CD4-positive, alpha-beta T cell (primary cell): ENCODE data around the gene EP400. TPM values are rescaled to one million over a fixed set of nuclear protein-coding genes. Genes with fewer than 3 reads are reported as not detected.

Source experiments
- ATAC-seq: fragments of 200-7000 bp; cut with Tn5 transposase; one replicate; pipeline ENCODE4 v1.10.0; 2022; ENCODE audit warnings: mild to moderate bottlenecking; ENCODE audit not compliant: poor library complexity
- CTCF ChIA-PET: fragments of 350-600 bp; sonication (Branson Sonifier 250); formaldehyde crosslinking; loops from one replicate; lab custom pipeline; 2021; ENCODE audit warnings: antibody characterized with exemption, inconsistent platforms; lab: Charles Lee
- POLR2A ChIA-PET: fragments of 350-600 bp; sonication (Branson Sonifier 250); formaldehyde crosslinking; loops from one replicate; lab custom pipeline; 2021; ENCODE audit warnings: antibody characterized with exemption, inconsistent platforms; lab: Charles Lee
- DNase-seq, 14 experiments: peaks; one replicate each; pipeline ENCODE4 v3.0.0-alpha.2; 2013 to 2020; ENCODE audit warnings: mixed read lengths in 2 of 14
- H3K27ac ChIP-seq, 2 donors: one replicate each; pipeline versions ENCODE4 v1.5.1 to v1.7.0; 2013; ENCODE audit warnings: low read length in 2 of 2, low read depth in 1 of 2, mild to moderate bottlenecking in 1 of 2
- H3K27me3 ChIP-seq, 2 experiments: 1 replicate in 1 of 2; 2 replicates in 1 of 2; pipeline versions ENCODE4 v1.6.1 to v1.7.0; 2013; ENCODE audit warnings: low read length in 2 of 2, control low read depth in 1 of 2, mild to moderate bottlenecking in 1 of 2, moderate library complexity in 1 of 2; ENCODE audit not compliant: insufficient read depth in 2 of 2, control insufficient read depth in 1 of 2
- H3K36me3 ChIP-seq: one replicate; pipeline ENCODE4 v1.6.1; 2013; ENCODE audit warnings: low read length, control low read depth; ENCODE audit not compliant: insufficient read depth
- H3K4me1 ChIP-seq: one replicate; pipeline ENCODE4 v1.6.1; 2013; ENCODE audit warnings: low read length, control low read depth; ENCODE audit not compliant: insufficient read depth
- H3K4me3 ChIP-seq: one replicate; pipeline ENCODE4 v1.5.1; 2013; ENCODE audit warnings: mild to moderate bottlenecking, low read length, moderate library complexity
- H3K9me3 ChIP-seq, 2 experiments: 1 replicate in 1 of 2; 2 replicates in 1 of 2; pipeline versions ENCODE4 v1.6.1 to v1.7.0; 2013; ENCODE audit warnings: low read length in 2 of 2, mild to moderate bottlenecking in 2 of 2, control low read depth in 1 of 2, moderate library complexity in 1 of 2; ENCODE audit not compliant: control insufficient read depth in 1 of 2, insufficient read depth in 1 of 2
- H3K27ac Mint-ChIP-seq: one replicate; pipeline ENCODE4 v1.8.0; 2020; ENCODE audit warnings: mixed read lengths
- H3K27me3 Mint-ChIP-seq: one replicate; pipeline ENCODE4 v1.8.0; 2021; ENCODE audit warnings: mixed read lengths
- H3K36me3 Mint-ChIP-seq: one replicate; pipeline ENCODE4 v1.8.0; 2021; ENCODE audit warnings: low read depth, mixed read lengths
- H3K4me1 Mint-ChIP-seq: one replicate; pipeline ENCODE4 v1.8.0; 2021; ENCODE audit warnings: low read depth, mixed read lengths
- H3K4me3 Mint-ChIP-seq: one replicate; pipeline ENCODE4 v1.8.0; 2020; ENCODE audit warnings: mild to moderate bottlenecking, mixed read lengths
- H3K9me3 Mint-ChIP-seq: one replicate; pipeline ENCODE4 v1.8.0; 2020; ENCODE audit warnings: mixed read lengths
- intact Hi-C, 2 experiments: fragments of 100-400 bp; cut with DNase I in 1 of 2; cut with micrococcal nuclease in 1 of 2; formaldehyde crosslinking; loops; one replicate each; pipeline versions ENCODE4 v1.15.1 to v1.9.0; 2023 to 2025; cut with DNase I, micrococcal nuclease
- total RNA-seq, 174 experiments: library from RNA in 2 of 174; stranded (reverse) in 2 of 174; gene quantifications; one replicate each; pipeline ENCODE4 v1.2.3 and lab custom pipeline; 2021 to 2026
- TF ChIP-seq, protein P1 (sequence below): fragments of 200-600 bp; IDR thresholded peaks from one replicate; pipeline ENCODE4 v1.8.0; 2022; ENCODE audit warnings: antibody characterized with exemption, mild to moderate bottlenecking

The EP400 gene
- total RNA-seq, 2 experiments from 2014 or later = 56.4 to 56.5 TPM

DNA sequence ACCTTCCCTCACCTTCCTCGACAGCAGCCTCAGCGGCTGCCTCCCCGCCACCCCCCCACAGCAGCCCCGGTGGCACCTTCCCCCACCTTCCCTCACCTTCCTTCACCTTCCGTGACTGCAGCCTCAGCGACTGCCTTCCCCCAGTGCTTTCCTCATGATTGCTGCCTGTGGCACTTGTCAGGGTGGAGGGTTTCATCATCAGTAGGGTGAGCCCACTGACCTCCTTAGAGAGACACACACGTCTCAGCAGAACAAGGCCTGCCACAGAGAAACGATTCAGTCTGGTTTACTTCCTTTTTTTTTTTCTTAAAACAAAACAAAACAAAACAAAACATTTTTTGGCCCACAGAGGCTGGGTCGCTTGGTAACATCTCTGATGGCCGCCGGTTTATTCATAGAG is 75.0 kb downstream of the EP400 start:
- TF ChIP-seq, protein P1, sequence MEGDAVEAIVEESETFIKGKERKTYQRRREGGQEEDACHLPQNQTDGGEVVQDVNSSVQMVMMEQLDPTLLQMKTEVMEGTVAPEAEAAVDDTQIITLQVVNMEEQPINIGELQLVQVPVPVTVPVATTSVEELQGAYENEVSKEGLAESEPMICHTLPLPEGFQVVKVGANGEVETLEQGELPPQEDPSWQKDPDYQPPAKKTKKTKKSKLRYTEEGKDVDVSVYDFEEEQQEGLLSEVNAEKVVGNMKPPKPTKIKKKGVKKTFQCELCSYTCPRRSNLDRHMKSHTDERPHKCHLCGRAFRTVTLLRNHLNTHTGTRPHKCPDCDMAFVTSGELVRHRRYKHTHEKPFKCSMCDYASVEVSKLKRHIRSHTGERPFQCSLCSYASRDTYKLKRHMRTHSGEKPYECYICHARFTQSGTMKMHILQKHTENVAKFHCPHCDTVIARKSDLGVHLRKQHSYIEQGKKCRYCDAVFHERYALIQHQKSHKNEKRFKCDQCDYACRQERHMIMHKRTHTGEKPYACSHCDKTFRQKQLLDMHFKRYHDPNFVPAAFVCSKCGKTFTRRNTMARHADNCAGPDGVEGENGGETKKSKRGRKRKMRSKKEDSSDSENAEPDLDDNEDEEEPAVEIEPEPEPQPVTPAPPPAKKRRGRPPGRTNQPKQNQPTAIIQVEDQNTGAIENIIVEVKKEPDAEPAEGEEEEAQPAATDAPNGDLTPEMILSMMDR = no peak
- no peaks in the 10 kb centered on the region for H3K9me3 Mint-ChIP-seq
- H3K27me3 Mint-ChIP-seq = no peaks in the 10 kb centered on the region
- Histone ChIP-seq H3K4me3 (no peak overlapping the region), H3K27me3 (no peaks in the 10 kb centered on the region), H3K9me3 (peaks cover 0 to 4% of the 10 kb centered on the region in 2 experiments), H3K27ac (no peak overlapping the region), H3K4me1 (no peaks in the 10 kb centered on the region), H3K36me3 (peaks cover 89% of the 10 kb centered on the region)
- H3K27ac Mint-ChIP-seq = no peak overlapping the region
- DNase-seq = no peak
- peaks cover 90% of the 10 kb centered on the region for H3K36me3 Mint-ChIP-seq
- CTCF ChIA-PET = no interaction called here
- intact Hi-C loops = no loop called here
- H3K4me3 Mint-ChIP-seq = no peak overlapping the region
- POLR2A ChIA-PET = no interaction called here
- H3K4me1 Mint-ChIP-seq = no peaks in the 10 kb centered on the region
- ATAC-seq = no peak

DNA sequence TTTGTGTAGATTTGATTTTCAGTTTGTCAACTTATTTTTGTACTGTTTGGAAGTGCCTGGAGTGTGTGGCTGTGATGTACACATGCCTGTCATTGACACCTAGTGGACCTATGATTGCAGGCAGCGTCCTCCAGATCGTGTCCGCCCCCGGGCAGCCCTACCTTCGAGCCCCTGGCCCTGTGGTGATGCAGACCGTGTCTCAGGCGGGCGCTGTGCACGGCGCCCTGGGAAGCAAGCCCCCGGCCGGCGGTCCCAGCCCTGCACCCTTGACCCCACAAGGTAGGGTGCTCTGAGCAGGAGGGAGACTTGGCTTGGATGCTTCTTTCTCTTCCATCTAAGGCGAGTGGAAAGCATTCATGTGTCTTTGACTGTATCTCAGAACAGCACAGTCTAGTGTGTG is 75.8 kb downstream of the EP400 start:
- Mint-ChIP-seq H3K27ac (no peak overlapping the region), H3K9me3 (no peaks in the 10 kb centered on the region), H3K27me3 (no peaks in the 10 kb centered on the region), H3K4me3 (no peak overlapping the region), H3K36me3 (peaks cover 90% of the 10 kb centered on the region), H3K4me1 (no peaks in the 10 kb centered on the region)
- H3K4me1 ChIP-seq = no peaks in the 10 kb centered on the region
- no peaks in the 10 kb centered on the region for H3K27me3 ChIP-seq
- intact Hi-C loops = no loop called here
- TF ChIP-seq, protein P1 = no peak
- H3K4me3 ChIP-seq = no peak overlapping the region
- ChIA-PET CTCF (no interaction called here), POLR2A (no interaction called here)
- H3K36me3 ChIP-seq = peaks cover 89% of the 10 kb centered on the region
- no peak for DNase-seq
- ATAC-seq = no peak
- peaks cover 0 to 4% of the 10 kb centered on the region in 2 experiments for H3K9me3 ChIP-seq
- H3K27ac ChIP-seq = no peak overlapping the region

DNA sequence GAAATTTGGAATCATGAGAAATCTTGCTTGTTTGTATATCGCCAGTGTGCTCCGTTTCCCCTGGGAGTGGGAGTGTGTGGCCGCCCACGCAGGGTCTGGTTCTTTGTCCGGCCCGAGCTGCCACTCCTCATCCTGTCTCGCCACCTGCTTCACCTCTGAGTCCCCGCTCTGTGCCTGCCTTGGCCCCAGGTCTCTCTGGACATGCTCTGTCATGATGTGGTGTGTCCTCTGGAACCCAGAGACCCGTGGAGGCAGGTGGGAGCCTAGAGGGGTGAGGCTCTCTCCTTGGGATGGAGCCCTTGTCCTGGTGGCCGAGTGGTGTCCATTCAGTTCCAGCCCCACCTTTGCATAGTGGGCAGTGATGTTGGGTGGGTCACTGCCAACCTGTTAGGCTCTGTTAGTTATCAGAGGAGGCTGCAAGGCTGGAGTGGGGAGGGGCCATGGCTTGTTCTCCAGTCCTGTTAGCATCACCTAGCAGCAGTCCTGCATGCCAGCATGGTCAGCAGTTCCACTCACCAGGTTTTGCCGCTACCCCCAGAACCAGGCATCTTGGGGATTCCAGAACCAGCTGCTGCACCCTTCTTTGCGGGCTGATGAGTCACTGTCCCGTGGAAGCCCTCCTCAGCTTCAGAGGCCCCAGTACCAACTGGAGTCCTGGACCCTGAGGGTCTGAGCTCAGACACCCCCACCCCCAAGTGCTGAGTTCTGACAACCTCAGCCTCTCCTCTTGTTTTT is 76.5 kb downstream of the EP400 start:
- no peaks in the 10 kb centered on the region for H3K4me1 ChIP-seq
- Mint-ChIP-seq H3K36me3 (peaks cover 93% of the 10 kb centered on the region), H3K27me3 (no peaks in the 10 kb centered on the region), H3K4me1 (no peaks in the 10 kb centered on the region), H3K27ac (no peak overlapping the region), H3K9me3 (no peaks in the 10 kb centered on the region), H3K4me3 (no peak overlapping the region)
- DNase-seq = no peak
- ChIA-PET CTCF (interaction anchor here (0.6 kb wide), 1 partner anchor 645 kb away, joined by 4 read pairs; no protein-coding TSS in a partner anchor), POLR2A (no interaction called here)
- TF ChIP-seq, protein P1 = no peak
- peaks cover 0 to 4% of the 10 kb centered on the region in 2 experiments for H3K9me3 ChIP-seq
- H3K27ac ChIP-seq = no peak overlapping the region
- intact Hi-C loops = no loop called here
- H3K36me3 ChIP-seq = peaks cover 92% of the 10 kb centered on the region
- H3K4me3 ChIP-seq = no peak overlapping the region
- no peaks in the 10 kb centered on the region for H3K27me3 ChIP-seq
- no peak for ATAC-seq
